ENCODE measurements around the gene CACNA2D4.

Gene CACNA2D4

DNA sequence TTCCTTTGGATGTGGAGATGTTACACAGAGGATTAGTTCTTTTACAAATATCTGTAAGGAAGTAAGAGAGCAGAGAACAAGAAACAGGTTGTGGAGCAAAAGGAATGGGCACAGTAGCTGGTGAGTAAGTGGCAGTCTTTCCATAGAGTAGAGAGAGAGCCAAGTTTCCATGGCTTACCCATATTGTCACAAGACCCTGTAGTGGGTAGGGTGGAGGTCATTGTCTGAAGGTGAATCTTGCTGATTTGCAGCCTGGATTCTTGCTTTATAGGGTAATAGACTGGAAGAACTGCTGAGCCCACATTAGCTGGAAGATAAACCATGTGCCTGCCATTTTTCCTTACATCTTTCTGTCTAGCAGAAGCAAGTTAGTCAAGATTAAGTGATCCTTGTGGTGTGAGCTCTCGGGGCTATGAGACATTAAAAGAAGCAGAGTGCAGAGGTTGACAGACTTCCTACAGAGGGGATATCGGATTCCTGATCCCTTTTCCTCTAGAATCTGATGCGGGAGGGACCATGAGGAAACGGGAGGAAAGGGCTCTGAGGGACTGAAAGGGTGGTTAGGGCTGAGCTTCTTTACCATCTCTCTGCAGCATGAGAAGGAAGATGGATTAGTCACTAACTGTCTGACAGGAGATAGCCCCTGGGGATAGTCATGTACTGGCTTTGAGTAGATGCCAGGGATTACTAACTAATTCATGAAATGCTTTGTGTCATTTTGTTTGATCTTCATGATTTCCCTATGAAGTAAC lies 142.1 kb downstream of the CACNA2D4 start:
- peak; percentile 69 for DNase-seq (ENCODE audit: low read depth)

DNA sequence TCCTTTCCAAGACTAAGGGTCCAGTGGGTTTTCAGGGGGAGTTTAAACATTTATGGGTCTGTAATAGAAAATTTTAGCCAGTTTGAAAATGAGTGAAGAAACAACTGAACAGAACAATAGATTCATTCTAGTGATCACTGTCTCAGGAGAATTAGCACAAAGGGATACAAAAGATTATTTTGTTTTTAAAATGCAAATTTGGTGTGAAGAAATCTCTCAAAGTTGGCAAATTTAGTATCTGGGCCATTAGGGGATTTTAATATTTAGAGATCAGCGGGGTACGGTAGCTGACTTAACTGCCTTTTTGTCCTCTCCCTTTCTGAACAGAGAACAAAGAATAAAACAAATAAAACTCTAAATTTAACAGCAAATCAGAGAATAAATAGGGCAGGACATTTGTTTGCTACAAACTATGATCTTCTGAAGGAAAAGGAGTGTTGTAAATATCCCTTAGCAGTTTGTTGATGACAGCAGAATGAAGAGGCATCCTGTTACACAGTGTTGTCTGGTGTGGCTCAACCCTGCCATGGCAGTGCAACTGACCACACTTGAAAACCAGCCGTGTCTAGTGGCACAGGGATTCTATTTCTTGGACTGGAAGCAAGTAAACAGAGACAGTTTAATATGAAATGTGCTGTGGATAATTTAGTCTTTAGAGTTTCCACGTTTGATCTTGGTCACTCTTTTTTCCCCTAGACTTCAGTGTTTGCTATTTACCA lies 144.4 kb downstream of the CACNA2D4 start:
- no peak for DNase-seq (ENCODE audit: low read depth)

DNA sequence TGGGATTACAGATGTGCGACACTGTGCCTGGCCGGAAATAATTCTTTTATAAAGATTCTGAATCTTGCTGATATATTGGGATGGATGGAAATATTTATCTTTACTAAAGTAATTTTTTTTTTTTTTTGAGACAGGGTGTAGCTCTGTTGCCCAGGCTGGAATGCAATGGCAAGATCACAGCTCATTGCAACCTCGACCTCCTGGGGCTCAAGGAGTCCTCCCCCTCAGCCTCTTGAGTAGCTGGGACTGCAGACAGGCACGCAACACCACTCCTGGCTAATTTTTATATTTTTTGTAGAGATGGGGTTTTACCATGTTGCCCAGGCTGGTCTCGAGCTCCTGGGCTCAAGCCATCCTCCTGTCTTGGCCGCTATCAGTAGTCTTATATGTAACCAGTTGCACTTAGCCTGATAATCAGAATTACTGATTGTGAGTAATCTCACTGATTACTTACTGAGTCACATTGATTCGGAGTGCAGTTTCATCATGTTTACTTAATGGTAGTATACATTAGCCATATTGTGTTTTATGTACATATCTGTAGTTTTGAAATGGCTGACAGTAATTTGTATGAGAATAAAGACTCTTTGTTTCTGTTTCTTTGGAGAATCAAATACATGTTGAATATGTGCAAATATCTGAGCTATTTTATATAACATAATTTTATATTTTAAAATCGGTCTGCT lies 148.5 kb downstream of the CACNA2D4 start:
- no peak for DNase-seq (ENCODE audit: low read depth)

DNA sequence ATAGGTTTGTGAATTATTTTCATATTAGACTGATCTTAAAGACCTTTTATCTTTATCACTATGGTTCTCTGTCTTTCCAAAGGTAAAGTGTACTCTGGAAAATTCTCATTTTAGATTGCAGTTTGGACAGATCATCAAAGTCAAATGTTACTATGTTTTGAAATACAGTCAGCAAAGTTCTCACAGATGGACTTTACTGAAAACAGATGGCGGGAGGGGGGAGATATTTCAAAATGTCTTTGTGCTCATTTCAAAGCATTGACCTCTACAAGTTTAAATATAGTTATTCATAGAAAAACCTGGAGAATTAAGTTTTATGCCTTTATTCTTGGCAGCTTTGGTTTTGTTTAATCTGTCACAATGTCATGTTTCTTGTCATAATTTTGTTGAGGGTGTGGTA lies 149.8 kb downstream of the CACNA2D4 start:
- DNase-seq (ENCODE audit: low read depth) = no peak

DNA sequence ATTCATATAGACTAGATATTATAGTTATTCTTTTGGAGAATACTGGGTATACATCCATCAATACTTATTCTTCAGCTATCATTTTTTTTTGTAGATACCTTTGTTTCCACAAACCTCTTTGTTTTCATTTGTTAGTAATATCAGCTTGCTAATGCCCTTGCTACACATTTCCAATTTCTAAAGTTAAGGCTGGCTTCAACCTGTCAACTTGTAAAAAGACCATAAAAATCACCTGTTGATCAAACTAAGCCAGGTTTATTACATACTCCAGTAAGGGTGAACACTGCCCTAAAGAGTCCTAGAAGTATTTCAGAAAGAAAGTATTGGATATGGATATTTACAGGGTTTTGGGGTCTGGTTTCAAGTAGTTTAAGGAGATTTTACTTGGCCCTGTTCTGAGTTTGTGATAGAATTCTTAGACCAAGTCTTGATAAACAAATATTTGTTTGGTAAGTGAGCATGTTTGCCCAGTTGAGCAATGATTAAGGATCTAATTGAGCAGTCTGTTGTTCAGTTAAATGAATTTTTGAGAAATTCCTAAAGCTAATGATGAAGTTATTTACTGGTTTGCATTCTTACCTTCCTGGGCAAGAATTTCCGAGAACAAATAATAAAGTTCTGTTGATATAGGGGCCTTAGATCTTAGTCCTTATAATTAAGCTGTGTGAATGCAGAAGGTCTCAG lies 150.9 kb downstream of the CACNA2D4 start:
- DNase-seq (ENCODE audit: low read depth) = no peak

DNA sequence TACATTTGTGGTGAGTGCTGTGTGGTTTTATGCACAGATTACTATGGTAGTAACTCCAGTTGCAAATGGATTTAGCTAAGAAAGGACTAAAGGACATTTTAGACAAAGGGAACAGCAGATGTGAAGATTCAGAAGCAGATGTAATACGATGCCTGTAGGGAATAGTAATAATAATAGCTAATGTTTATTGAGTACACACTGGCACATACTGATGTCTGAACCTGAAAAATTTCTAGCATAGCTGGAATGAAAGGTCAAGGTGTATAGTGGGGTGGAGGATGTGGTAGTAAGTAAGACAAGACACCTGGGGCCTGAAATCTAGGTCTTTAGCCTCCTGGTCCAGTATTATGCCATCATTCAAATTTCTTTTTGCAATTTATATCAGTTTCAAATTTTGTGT lies 152.3 kb downstream of the CACNA2D4 start:
- no peak for DNase-seq (ENCODE audit: low read depth)

DNA sequence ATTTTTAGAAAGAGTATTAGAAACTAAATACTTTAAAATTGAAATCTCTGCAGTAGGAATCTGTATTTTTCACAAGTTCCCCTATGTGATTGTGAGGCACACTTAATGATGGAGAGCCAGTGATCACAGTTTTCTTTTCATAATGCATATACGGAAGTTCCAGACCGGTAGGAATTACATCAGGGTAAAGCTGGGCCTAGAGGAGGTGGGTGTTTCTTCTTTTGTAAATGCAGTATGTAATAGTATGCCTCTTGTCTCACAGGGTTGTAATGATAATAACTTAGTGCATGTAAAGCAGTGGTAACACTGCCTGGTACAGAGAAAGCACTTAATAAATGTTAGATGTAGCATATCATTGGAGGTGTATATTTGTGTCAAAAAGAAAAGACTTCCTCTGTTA lies 155.3 kb downstream of the CACNA2D4 start:
- DNase-seq (ENCODE audit: low read depth) = no peak

DNA sequence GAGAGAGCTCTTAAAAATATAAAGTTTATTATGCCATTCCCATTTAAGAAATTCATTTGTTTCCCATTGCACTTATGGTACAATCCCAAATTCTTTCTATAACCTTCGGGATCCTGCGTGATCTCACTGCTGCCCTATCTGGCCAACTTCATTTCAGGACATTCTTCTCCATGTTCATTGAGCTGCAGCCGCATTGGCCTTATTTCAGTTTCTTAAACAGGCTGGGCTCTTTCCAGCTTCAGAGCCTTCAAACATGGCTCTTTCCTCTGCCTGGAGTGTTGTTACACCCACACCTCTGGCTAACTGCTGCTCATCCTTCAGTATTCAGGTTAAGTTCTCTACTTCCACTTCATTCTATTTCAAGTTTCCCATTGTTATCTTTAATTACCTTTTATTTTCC lies 156.6 kb downstream of the CACNA2D4 start:
- DNase-seq (ENCODE audit: low read depth) = no peak

DNA sequence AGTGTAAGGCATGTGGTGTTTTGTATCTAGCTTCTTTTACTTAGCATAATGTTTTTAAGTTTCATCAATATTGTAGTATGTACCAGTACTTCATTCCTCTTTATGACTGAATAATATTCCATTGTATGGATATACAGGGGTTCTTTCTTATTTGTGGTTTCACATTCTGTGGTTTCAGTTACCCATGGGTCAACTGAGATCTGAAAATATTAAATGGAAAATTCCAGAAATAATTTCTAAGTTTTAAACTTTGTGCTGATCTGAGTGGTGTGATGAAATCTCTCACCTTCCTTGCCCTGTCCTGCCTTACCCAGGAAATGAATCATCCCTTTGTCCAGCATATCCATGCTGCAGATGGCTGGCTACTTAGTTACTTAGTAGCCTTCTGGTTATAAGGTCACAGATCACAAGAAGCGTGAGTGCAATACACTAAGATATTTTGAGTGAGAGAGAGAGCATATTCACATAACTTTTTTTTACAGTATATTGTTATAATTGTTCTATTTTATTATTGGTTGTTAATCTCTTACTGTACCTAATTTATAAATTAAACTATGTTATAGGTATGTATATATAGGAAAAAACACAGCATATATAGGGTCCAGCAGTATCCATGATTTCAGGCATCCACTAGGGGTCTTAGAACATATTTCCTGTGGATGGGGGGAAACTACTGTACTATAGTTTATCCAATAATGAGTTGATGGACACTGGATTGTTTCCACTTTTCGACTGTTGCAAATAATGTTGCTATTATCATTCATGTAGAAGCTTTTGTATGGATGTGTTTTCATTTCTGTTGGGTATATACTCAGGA lies 157.7 kb downstream of the CACNA2D4 start:
- peak; percentile 45 for DNase-seq (ENCODE audit: low read depth)

DNA sequence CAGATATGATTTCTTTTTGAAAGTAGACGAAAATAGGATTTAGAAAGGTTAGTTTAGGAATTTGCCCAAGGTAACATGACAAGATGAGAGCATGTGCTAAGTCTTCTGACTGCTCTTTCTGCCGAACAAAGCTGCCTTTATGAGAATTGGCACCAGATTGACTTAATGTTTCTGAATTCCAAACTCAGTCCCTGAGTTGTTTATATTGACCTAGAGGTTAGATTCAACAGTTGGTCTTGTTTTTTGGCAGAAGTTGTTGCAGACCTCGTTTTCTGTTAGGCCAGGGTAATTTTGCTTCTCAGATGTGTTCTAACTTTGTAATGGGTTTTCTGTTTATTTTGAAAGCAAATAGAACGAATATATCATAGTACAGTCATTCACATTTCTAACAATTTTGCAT lies 159.6 kb downstream of the CACNA2D4 start:
- no peak for DNase-seq (ENCODE audit: low read depth)

DNA sequence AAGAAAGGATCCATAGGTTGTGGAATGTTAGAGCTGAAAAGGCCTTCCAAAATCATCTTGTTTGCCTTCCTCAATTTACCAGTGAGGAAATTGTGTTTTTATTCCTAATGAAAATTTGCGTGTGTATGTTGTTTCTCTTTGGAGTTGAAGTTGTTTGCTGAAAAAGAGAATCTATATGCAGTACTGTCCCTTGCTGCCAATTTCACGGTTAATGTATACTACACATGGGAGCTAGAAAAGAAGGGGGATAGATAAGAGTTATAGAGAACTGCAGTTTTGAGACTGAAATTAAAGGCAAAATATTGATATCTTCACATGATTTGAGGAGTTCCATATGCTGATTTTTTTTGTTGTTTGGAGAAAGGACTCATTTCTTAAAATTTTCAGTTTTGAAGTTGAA lies 160.1 kb downstream of the CACNA2D4 start:
- DNase-seq (ENCODE audit: low read depth) = no peak

DNA sequence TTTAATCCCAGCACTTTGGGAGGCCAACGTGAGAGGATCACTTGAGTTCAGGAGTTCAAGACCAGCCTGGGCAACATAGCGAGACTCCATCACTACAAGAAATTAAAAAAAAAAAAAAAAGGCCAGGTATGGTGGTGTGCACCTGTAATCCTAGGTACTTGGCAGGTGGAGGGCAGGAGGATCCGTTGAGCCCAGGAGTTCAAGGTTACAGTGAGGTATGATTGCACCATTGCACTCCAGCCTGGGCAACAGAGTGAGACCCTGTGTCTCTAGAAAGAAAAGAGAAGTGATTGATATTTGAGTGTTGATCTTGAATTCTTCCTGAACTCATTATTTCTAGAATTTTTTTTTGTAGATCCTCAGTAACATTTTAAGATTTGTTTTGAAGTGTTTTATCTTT lies 168.2 kb downstream of the CACNA2D4 start:
- no peak for DNase-seq (ENCODE audit: low read depth)

DNA sequence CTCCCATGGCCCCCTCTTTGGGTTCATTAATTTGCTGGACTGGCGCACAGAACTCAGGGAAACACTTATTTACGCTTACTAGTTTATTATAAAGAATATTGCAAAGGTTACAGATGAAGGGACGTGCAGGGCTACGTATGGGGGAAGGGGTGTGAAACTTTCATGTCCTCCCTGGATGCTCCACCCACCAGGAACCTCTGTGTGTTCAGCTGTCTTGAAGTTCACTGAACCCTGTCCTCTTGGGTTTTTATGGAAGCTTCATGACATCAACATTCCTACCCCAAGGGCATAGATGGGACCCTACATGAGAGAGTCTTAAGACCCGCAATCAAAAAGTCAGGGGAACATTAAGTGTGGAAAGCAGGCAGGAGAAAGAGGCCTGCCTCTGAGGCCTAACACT lies 169.4 kb downstream of the CACNA2D4 start:
- no peak for DNase-seq (ENCODE audit: low read depth)

DNA sequence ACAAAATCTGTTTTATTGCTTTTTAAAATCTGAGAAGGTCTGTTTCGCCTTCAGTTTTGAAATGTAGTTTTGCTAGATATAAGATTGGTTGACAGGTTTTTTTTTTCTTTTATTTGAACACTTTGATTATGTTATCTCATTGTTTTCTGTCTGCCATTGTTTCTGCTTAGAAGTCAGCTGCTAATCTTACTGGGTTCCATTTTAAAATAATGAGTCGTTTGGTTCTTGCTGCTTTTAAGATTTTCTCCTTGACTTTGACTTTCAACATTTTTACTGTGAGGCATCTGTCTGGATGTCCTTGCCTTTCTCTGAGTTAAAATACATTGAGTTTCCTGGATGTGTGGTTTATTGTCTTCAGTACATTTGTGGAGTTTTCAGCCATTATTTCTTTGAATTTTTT lies 170.8 kb downstream of the CACNA2D4 start:
- DNase-seq (ENCODE audit: low read depth) = no peak

DNA sequence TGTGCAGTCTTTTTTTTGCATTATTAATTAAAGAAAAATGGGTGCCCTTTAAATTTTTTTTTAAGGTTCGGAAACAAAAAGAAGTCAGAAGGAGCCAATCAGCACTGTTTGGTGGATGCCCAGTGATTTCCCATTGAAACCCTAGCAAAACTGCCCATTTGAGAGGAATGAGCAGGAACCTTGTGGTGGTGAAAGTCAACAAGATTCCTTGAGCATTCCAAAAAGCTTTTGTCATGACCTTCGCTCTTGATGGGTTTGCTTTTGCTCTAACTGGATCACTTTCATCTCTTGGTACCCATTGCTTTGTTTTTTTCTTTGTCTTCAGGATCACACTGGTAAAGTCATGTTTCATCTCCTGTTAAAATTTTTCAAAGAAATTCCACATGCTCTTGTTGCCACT lies 173.5 kb downstream of the CACNA2D4 start:
- DNase-seq (ENCODE audit: low read depth) = no peak
